GM04503 (cell line): ENCODE measurements around the gene TSPAN4.

Experiments used
- DNase-seq: peaks from one replicate; pipeline ENCODE4 v3.0.0-alpha.2; 2012; ENCODE audit warnings: low read depth

Gene TSPAN4

GRCh38 chr11:836700-837099 is 6.0 kb upstream of the TSPAN4 start:
- DNase-seq: no peak

DNA sequence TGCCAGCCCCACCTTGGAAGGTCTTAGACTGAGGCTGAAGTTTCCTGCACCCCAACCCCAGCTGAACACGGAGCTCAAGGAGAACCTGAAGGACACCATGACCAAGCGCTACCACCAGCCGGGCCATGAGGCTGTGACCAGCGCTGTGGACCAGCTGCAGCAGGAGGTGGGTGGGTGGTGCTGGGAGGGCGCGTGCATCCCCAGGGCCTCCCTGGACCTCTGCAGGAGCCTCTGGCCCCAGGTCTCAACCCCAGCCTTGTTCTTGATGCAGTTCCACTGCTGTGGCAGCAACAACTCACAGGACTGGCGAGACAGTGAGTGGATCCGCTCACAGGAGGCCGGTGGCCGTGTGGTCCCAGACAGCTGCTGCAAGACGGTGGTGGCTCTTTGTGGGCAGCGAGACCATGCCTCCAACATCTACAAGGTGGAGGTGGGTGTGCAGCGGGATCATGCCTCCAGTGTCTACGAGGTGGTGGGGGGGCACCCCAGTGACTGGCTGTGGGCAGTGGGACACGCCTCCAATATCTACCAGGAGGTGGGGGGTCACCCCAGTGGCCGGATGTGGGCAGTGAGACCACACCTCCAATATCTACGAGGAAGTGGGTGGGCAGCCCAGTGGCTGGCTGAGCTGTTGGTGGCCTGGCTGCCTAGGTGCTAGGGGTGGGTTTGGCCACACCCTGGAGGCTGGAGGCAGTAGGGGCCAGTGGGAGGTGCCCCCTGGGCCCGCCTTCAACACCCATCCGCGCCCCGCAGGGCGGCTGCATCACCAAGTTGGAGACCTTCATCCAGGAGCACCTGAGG is 5.3 kb upstream of the TSPAN4 start:
- no peak for DNase-seq

- no peak for DNase-seq
Observed at GRCh38 chr11:837990-838307, 4.7 kb upstream of the TSPAN4 start.

DNA sequence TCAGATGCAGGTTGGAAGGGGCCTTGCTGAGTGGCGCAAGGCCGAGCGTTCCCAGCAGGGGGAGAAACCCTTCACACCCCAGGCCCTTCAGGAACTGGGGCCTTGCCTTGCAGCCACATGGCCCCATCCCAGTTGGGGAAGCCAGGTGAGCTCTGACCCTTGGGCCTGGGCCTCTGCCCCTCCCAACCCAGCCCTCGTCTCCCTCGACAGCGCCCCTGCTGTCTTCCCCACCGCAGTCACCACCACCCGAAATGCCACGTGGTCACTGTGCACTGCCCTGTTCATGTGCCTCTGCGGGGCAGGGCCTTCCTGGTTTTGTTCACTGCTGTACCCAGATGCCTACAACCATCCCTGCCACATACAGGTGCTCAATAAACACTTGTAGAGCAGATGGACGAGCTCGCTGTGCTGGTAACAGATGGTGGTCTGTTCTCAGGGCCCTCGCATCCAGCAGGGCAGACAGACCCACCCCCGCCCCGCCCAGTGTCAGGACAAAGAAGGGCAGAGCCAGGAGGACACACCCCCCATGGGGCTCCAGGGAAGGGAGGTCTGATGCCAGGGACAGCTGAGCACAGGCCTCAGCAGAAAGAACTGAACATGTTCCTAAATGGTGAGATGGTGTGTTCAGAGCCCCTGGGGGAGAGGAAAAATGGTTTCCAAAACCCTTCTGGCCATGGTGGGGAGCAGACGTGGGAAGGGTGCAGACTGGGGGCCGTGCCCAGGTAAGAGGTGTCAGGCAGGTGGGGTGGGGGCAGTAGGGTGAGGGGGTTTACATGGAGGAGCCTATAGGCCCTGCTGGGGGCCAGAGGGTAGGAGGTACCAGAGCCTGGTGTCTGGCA is 4.0 kb upstream of the TSPAN4 start:
- DNase-seq: no peak

DNA sequence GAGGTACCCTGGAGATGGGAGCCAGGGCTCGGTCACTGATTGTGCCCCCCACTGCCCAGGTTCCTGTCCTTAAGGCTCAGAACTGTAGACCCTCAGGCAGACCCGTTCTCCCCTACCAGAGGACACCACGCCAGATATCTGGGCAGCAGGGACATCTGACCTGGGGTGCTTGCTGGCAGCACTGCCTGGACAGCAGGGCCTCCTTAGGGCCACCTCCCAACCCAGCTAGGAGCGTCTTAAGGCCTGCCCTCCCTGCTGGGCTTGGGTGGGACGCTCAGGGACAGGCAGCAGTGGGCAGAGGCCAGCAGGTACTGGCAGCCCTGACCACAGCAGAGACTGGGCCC is 3.4 kb upstream of the TSPAN4 start:
- no peak for DNase-seq

- no peak for DNase-seq
Observed at GRCh38 chr11:839875-840617, 2.6 kb upstream of the TSPAN4 start.

DNA sequence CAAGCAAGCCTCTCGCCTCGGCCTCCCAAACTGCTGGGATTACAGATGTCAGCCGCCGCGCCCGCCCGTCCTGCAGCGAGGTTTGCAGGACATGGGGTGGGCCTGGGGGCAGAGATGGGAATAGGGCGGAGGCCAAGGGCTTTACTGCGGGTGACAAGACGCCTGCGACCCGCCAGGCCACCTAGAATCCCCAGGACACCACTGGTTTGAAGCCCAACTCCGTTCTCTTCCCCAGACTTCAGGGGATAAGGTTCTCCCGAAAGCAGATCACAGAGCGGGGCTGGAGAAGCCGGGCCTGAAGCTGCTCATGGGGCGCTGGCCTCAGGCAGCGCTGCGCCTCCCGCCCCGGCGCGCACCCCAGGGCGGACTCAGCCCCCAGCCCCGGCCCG is 677 bp upstream of the TSPAN4 start:
- no peak for DNase-seq

DNA sequence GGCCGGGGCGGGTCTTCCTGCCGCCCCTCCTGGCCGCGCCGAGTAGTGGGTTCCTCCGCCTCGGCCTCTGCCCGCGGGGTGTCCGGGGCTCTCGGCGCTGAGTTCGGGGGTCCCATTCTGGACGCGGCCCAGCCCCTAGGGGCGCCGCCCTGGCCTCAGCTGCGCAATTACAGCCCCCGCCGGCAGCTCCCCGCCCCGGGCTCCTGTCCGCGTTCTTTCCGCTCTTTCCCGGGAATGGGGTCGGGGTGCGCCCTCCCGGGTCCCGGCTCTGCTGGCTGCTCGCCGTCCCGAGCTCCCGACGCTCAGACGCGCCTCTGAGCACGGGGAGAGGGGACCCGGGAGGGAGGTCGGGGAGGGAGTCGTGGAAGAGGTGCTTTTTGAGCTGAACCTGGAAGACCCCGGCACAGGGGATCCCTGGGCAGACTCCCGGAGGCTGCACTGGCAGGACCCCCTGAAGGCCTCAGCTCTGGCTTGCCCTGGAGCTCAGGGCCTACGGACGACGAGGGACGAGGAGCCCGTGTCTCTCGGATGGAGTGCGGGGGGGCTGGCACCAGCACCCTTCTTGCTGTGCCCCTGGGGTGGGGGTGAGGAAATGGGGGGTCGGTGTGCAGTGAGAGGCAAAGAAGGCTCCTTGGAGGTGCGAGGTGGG is 558 bp downstream of the TSPAN4 start:
- DNase-seq: no peak

DNA sequence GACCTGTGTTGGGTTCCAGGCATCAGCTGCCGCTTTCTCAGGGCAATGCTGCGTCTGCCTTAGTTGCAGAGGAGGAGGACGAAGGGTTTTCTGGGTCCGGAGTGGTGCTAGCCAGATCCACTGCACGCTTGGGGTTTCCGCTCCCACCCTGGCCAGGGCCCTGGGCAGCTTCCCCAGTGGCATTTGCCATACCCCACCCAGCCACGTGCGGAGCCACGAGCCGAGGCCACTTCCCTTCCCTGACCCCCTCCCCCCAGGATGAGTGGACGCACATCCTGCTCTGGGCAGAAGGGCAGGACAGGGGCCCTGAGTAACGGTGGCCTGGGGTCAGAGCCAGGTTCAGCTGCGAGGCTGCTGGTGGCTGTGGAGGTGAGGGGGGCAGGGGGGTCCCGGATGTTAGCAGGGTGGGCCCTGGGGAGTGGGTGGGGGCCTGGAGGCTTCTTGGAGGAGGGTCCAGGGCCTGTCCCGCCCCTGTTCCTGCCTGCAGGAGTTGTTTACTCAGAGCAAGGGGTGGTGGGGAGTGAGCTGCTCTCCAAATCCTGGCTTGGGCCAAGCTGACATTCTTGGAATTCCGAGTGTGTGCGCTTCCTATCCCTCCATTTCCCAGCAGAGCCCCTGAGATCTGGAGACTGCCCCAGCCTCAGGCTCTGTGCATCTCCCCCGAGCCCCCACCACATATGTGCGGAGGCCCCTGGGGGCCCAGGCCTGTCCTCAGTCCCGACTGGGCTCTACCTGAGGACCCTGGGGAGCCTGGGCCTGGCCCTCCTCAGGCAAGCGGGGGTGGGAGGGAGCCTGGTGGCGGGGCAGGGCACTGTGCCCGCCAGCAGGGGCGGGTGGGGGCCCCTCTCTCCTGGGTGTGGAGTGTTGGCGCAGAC is 1.4 kb downstream of the TSPAN4 start:
- DNase-seq: peak; percentile 92

GRCh38 chr11:844693-845644 is 2.3 kb downstream of the TSPAN4 start:
- DNase-seq: peak; percentile 72

GRCh38 chr11:845872-846495 is 3.3 kb downstream of the TSPAN4 start:
- no peak for DNase-seq

DNA sequence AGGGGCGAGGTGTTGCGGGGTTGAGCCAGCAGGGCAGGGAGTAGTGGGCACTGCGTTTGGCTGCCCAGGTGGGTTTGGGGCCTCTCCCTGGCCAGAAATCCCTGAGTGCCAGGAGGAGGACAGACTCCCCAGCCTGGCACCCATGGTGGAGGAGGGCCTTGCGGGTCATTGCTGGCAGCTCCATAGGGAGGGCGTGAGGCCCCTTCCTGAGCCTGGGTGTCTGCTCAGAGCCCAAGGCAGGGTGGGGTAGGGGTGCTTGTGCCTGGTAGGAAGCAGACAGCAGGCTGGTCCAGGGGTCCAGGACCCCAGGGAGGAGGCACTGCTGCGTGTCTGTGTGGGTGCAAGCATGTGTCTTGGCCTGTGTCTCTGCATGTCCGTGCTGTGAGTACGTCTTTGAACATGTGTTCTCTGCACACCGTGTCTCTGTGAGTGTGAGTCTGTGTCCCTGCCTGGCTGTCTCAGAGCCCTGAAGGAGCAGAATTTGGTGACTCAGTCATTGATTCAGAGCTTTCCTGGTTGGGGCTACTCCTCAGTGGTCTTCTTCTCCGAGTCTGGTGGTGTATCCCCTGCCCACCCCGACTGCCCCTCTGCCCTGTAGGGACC is 3.9 kb downstream of the TSPAN4 start:
- no peak for DNase-seq

GRCh38 chr11:847876-848275 is 5.2 kb downstream of the TSPAN4 start:
- DNase-seq: no peak

DNA sequence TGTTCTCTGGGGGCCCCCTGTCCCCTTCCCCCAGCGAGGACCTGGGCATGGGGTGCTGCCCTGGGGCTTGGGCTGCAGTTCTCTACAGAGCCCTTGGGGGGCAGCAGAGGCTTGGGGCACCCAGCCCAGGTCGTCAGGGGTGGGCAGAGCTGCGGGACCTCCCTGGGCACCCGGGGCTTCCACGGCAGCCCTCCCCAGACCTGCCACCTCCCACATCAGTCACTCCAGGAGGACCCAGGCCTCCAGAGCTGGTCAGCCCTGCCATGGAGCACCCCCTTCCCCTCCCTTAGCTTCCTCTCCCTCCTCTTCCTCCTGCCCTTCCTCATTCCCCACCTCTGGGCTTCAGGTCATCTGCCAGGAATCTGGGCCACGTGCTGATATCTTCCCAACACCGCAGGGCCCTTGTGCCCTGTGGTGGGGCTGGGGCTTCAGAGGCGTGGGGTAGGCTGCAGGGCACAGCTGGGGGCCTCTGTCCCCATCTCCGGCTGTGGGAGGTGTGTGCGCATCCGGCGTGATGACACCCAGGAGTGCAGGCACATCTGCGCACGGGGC is 5.8 kb downstream of the TSPAN4 start:
- DNase-seq: no peak

DNA sequence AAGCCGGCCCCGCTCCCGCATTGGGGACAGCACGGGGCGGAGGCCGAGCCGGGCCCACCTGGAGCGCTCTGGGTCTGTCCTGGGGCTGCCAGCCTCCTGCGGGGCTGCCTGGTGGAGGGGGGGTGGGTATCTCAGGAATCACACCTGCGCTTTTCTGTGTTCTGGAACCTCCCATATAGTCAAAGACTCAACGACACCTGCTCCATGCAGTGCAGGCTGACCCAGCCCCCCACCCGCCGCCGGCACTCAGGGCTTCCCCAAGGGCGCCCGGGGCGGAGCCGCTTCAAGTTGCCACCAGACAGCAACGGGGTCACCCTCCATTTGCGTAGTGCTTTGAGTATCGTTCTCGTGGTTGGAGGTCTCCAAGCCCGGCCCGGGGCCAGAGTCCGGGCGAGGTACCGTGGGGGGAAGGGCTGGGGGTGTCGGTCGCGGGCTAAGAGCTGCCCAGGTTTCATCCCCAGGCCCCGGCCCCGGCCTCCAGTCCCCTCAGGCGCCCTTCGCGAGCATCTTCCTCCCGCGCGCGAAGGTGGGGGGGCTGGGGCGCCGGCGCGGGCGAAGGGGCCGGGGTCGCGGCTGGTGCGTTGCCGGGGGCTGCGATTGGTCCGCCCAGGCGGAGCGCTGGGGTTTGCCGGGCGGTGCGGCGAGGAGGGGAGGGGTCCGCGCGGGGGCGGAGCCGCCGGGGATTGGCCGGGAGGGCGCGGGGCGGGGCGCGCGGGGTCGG is 6.6 kb downstream of the TSPAN4 start:
- no peak for DNase-seq

DNA sequence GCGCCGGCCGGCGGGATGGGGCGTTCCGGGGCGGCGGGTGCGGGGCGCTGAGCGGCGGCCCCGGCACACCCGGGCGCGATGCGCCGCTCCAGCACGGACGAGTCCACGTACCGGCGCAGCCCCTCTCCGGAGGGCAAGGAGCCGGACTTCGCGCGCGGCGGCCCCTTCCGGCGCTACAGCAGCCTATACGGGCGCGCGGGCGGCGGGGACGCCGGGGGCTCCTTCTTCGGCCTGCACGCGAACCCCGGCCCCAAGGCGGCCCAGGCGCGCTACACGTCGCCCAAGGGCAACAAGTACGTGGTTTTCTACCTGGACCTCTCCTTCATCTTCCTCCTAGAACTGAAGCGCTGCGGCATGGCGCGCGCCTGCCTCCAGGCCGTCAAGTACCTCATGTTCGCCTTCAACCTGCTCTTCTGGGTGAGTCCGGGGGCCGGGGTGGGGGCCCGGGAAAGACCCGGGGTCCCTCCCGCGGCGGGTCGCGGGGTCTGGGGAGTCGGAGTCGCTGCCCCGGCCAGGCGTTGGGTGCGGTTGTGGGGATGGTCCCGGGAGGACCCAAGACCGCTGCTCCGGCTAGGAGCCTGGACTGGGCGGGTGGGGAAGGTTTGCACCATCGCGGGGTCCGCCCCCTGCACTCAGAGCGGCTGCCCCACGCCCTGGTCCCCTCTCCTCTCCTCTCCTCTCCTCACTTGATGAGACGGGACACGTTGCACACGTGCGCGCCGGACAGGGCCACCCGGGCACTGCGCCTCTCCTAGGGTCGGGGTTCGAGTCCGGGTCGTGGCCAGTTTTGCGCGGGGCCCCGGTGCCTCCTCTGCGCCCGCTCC is 7.5 kb downstream of the TSPAN4 start:
- DNase-seq: no peak
